H9 (cell line): Measurements from ENCODE around the gene EXOC3. TPM values are rescaled to one million over a fixed set of nuclear protein-coding genes. Genes with fewer than 3 reads are reported as not detected.

Source experiments
- DNase-seq: peaks from one replicate; pipeline ENCODE4 v3.0.0-alpha.2; 2017
- H2AFZ ChIP-seq: one replicate; pipeline ENCODE4 v1.6.1; 2013; ENCODE audit warnings: mild to moderate bottlenecking, low read length, control low read depth, moderate library complexity
- H2AK5ac ChIP-seq: 2 replicates; pipeline ENCODE4 v1.6.1; 2013; ENCODE audit warnings: low read length, control low read depth, mixed read lengths; ENCODE audit not compliant: insufficient read length
- H2BK120ac ChIP-seq: one replicate; pipeline ENCODE4 v1.6.1; 2013; ENCODE audit warnings: low read depth, mild to moderate bottlenecking, low read length, control low read depth, inconsistent platforms; ENCODE audit not compliant: poor library complexity, severe bottlenecking
- H2BK12ac ChIP-seq: 2 replicates; pipeline ENCODE4 v1.6.1; 2013; ENCODE audit warnings: low read length, control low read depth, mixed read lengths, low read depth; ENCODE audit not compliant: insufficient read length
- H2BK15ac ChIP-seq: 2 replicates; pipeline ENCODE4 v1.6.1; 2013; ENCODE audit warnings: low read depth, low read length, control low read depth
- H2BK20ac ChIP-seq: one replicate; pipeline ENCODE4 v1.6.1; 2013; ENCODE audit warnings: low read depth, mild to moderate bottlenecking, low read length, control low read depth, inconsistent platforms; ENCODE audit not compliant: poor library complexity, severe bottlenecking
- H2BK5ac ChIP-seq: 2 replicates; pipeline ENCODE4 v1.6.1; 2013; ENCODE audit warnings: low read length, control low read depth, mixed read lengths; ENCODE audit not compliant: insufficient read length
- H3K14ac ChIP-seq: 2 replicates; pipeline ENCODE4 v1.6.1; 2013; ENCODE audit warnings: low read length, control low read depth; ENCODE audit not compliant: insufficient read depth
- H3K18ac ChIP-seq: 2 replicates; pipeline ENCODE4 v1.6.1; 2013; ENCODE audit warnings: low read depth, mild to moderate bottlenecking, mixed read lengths, low read length, control low read depth; ENCODE audit not compliant: insufficient read length
- H3K23ac ChIP-seq: 2 replicates; pipeline ENCODE4 v1.6.1; 2013; ENCODE audit warnings: low read length, control low read depth, mixed read lengths, low read depth; ENCODE audit not compliant: insufficient read length
- H3K23me2 ChIP-seq: 2 replicates; pipeline ENCODE4 v1.6.1; 2013; ENCODE audit warnings: low read depth, mild to moderate bottlenecking, mixed read lengths, low read length, control low read depth; ENCODE audit not compliant: insufficient read length, poor library complexity, severe bottlenecking
- H3K27ac ChIP-seq: 2 replicates; pipeline ENCODE4 v1.5.1; 2013; ENCODE audit warnings: low read length, control low read depth, mixed read lengths, low read depth; ENCODE audit not compliant: insufficient read length
- H3K27me3 ChIP-seq: 2 replicates; pipeline ENCODE4 v1.6.1; 2013; ENCODE audit warnings: low read length, control low read depth, inconsistent platforms; ENCODE audit not compliant: insufficient read depth
- H3K4ac ChIP-seq: 2 replicates; pipeline ENCODE4 v1.6.1; 2013; ENCODE audit warnings: low read depth, mild to moderate bottlenecking, control low read depth, inconsistent platforms, low read length, moderate library complexity
- H3K4me1 ChIP-seq: 2 replicates; pipeline ENCODE4 v1.6.1; 2013; ENCODE audit warnings: low read length, control low read depth, inconsistent platforms; ENCODE audit not compliant: insufficient read depth
- H3K4me2 ChIP-seq: 2 replicates; pipeline ENCODE4 v1.6.1; 2013; ENCODE audit warnings: low read length, control low read depth, mixed read lengths; ENCODE audit not compliant: insufficient read length, insufficient read depth
- H3K56ac ChIP-seq: 2 replicates; pipeline ENCODE4 v1.6.1; 2013; ENCODE audit warnings: low read depth, mild to moderate bottlenecking, mixed read lengths, low read length, control low read depth; ENCODE audit not compliant: insufficient read length
- H3K79me1 ChIP-seq: 2 replicates; pipeline ENCODE4 v1.6.1; 2013; ENCODE audit warnings: low read depth, mild to moderate bottlenecking, moderate library complexity, low read length, control low read depth, inconsistent platforms; ENCODE audit not compliant: insufficient read depth, poor library complexity, severe bottlenecking
- H3K79me2 ChIP-seq: 2 replicates; pipeline ENCODE4 v1.6.1; 2013; ENCODE audit warnings: low read length, control low read depth, inconsistent platforms; ENCODE audit not compliant: insufficient read depth
- H3K9ac ChIP-seq: 2 replicates; pipeline ENCODE4 v1.6.1; 2013; ENCODE audit warnings: low read length, control low read depth, mixed read lengths; ENCODE audit not compliant: insufficient read length; ENCODE audit errors: extremely low read depth
- H3K9me3 ChIP-seq: one replicate; pipeline ENCODE4 v1.6.1; 2013; ENCODE audit warnings: low read depth, low read length, inconsistent platforms; ENCODE audit not compliant: control insufficient read depth
- H3T11ph ChIP-seq: one replicate; pipeline ENCODE4 v1.6.1; 2013; ENCODE audit warnings: mild to moderate bottlenecking, low read length, control low read depth, inconsistent platforms
- H4K20me1 ChIP-seq: one replicate; pipeline ENCODE4 v1.6.1; 2013; ENCODE audit not compliant: control insufficient read depth, insufficient read length, insufficient read depth
- H4K5ac ChIP-seq: 2 replicates; pipeline ENCODE4 v1.6.1; 2013; ENCODE audit warnings: low read depth, mild to moderate bottlenecking, mixed read lengths, low read length, control low read depth; ENCODE audit not compliant: insufficient read length
- H4K8ac ChIP-seq: replicated peaks from 2 replicates; pipeline ENCODE4 v1.6.1; 2013; ENCODE audit warnings: low read length, control low read depth, mixed read lengths, low read depth; ENCODE audit not compliant: insufficient read length
- H4K91ac ChIP-seq: 2 replicates; pipeline ENCODE4 v1.6.1; 2013; ENCODE audit warnings: low read depth, mild to moderate bottlenecking, moderate library complexity, mixed read lengths, low read length, control low read depth; ENCODE audit not compliant: insufficient read length
- H3K27ac Mint-ChIP-seq, 3 experiments: 2 replicates in 2 of 3; 3 replicates in 1 of 3; pipeline ENCODE4 v1.8.0; 2020 to 2021; ENCODE audit warnings: mixed read lengths in 3 of 3, mild to moderate bottlenecking in 1 of 3, moderate library complexity in 1 of 3
- H3K27me3 Mint-ChIP-seq: 2 replicates; pipeline ENCODE4 v1.8.0; 2021; ENCODE audit warnings: low read depth, mild to moderate bottlenecking, moderate library complexity, mixed read lengths
- H3K36me3 Mint-ChIP-seq, 3 experiments: 2 replicates in 2 of 3; 3 replicates in 1 of 3; pipeline ENCODE4 v1.8.0; 2020 to 2021; ENCODE audit warnings: low read depth in 3 of 3, mixed read lengths in 3 of 3; ENCODE audit not compliant: insufficient read depth in 1 of 3
- H3K4me1 Mint-ChIP-seq, 2 experiments: 2 replicates each; pipeline ENCODE4 v1.8.0; 2020; ENCODE audit warnings: mixed read lengths in 2 of 2
- H3K4me3 Mint-ChIP-seq, 2 experiments: 2 replicates in 1 of 2; 3 replicates in 1 of 2; pipeline ENCODE4 v1.8.0; 2020 to 2021; ENCODE audit warnings: mild to moderate bottlenecking in 2 of 2, mixed read lengths in 2 of 2, moderate library complexity in 1 of 2
- H3K9me3 Mint-ChIP-seq, 2 experiments: 2 replicates in 1 of 2; 3 replicates in 1 of 2; pipeline ENCODE4 v1.8.0; 2020; ENCODE audit warnings: mild to moderate bottlenecking in 2 of 2, mixed read lengths in 2 of 2, moderate library complexity in 1 of 2
- WGBS: extraction: QIAGEN DNeasy Blood & Tissue Kit; methylation state at CpG from one replicate; pipeline ENCODE4 v1.1.7; 2013; ENCODE audit warnings: missing lambda C conversion rate, low lambda C conversion rate, mixed read lengths; ENCODE audit not compliant: insufficient read length; ENCODE audit errors: extremely low coverage; 5-methylcytosine and 5-hydroxymethylcytosine counted together
- total RNA-seq: library from RNA; stranded (reverse); gene quantifications from 2 replicates; pipeline ENCODE4 v1.2.1, GENCODE V29; 2021
- TF ChIP-seq, protein P1 (sequence below): fragments of 200-600 bp; sonication (generic); conservative IDR thresholded peaks from 3 replicates; pipeline ENCODE4 v1.8.0; 2021; ENCODE audit warnings: antibody characterized with exemption, mild to moderate bottlenecking

Gene EXOC3
- total RNA-seq, 1 experiment from 2014 or later: 36.7 TPM

DNA sequence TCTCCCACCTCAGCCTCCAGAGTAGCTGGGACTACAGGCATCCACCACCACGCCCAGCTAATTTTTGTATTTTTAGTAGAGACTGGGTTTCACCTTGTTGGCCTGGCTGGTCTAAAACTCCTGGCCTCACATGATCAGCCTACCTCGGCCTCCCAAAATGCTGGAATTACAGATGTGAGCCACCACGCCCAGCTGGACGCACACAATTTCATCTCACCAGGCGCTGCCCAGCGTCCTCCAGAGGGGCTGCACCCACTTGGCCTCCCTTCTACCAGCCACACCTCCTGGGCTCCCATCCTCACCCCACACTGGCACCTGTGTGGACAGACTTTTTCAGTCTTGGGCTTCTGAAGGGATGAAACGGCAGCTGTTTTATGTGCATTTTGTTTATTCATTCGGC is 3.8 kb upstream of the EXOC3 start:
- Histone ChIP-seq H3K4me1 (no peaks in the 10 kb centered on the region), H3K9me3 (no peaks in the 10 kb centered on the region), H4K5ac (no peak overlapping the region), H4K91ac (no peak overlapping the region), H4K20me1 (no peaks in the 10 kb centered on the region), H2BK15ac (no peak overlapping the region), H2BK12ac (no peak overlapping the region), H4K8ac (no peak overlapping the region), H3K14ac (no peak overlapping the region), H3K4ac (no peak overlapping the region), H3K56ac (no peak overlapping the region), H2BK5ac (no peak overlapping the region), H3K23ac (no peak overlapping the region), H3K23me2 (peaks cover 12% of the 10 kb centered on the region), H3K79me2 (peaks cover 6% of the 10 kb centered on the region; the same call in 1 of the 2 replicates), H3K18ac (no peak overlapping the region), H3K27ac (no peak overlapping the region), H2AK5ac (no peak overlapping the region), H3K79me1 (peaks cover 6% of the 10 kb centered on the region), H2BK20ac (no peak overlapping the region), H3K27me3 (no peaks in the 10 kb centered on the region), H2AFZ (no peak overlapping the region), H3T11ph (no peak overlapping the region), H3K9ac (no peak overlapping the region), H2BK120ac (no peak overlapping the region), H3K4me2 (no peak overlapping the region)
- H3K27me3 Mint-ChIP-seq: peaks cover 31% of the 10 kb centered on the region
- H3K27ac Mint-ChIP-seq: no peak overlapping the region
- peak; percentile 7 for DNase-seq
- no CpG with 5 or more reads among the region's 8 CpGs for WGBS
- H3K4me1 Mint-ChIP-seq: peaks cover 2 to 8% of the 10 kb centered on the region in 2 experiments; a peak in 3 of 4 replicates
- H3K9me3 Mint-ChIP-seq: 0 out of 5 replicates have a peak, but pooled peaks cover 0 to 3% of the 10 kb centered on the region in 2 experiments
- no peaks in the 10 kb centered on the region; a peak in 1 of 7 replicates for H3K36me3 Mint-ChIP-seq
- no peak overlapping the region for H3K4me3 Mint-ChIP-seq
- TF ChIP-seq, protein P1, sequence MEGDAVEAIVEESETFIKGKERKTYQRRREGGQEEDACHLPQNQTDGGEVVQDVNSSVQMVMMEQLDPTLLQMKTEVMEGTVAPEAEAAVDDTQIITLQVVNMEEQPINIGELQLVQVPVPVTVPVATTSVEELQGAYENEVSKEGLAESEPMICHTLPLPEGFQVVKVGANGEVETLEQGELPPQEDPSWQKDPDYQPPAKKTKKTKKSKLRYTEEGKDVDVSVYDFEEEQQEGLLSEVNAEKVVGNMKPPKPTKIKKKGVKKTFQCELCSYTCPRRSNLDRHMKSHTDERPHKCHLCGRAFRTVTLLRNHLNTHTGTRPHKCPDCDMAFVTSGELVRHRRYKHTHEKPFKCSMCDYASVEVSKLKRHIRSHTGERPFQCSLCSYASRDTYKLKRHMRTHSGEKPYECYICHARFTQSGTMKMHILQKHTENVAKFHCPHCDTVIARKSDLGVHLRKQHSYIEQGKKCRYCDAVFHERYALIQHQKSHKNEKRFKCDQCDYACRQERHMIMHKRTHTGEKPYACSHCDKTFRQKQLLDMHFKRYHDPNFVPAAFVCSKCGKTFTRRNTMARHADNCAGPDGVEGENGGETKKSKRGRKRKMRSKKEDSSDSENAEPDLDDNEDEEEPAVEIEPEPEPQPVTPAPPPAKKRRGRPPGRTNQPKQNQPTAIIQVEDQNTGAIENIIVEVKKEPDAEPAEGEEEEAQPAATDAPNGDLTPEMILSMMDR: no peak
